ENCODE measurements around the gene OTOS.

OTOS gene

GRCh38 chr2:240133401-240133800 is 7.1 kb downstream of the OTOS start:
- Histone ChIP-seq H3K9me3 (ENCODE audit: control insufficient read depth in 1 of 2, low read length in 2 of 2) (no peaks in the 10 kb centered on the region), H3K27me3 (ENCODE audit: low read depth, low read length) (no peaks in the 10 kb centered on the region), H3K4me1 (ENCODE audit: control insufficient read depth in 1 of 2, insufficient read depth in 2 of 2, low read length in 2 of 2) (peaks cover 8 to 16% of the 10 kb centered on the region in 2 donors), H3K4me3 (ENCODE audit: low read depth in 1 of 2, low read length in 2 of 2) (no peak overlapping the region), H3K36me3 (ENCODE audit: control insufficient read depth in 1 of 2, insufficient read depth in 2 of 2, low read length in 2 of 2) (peaks cover 32 to 53% of the 10 kb centered on the region in 2 donors), H3K27ac (ENCODE audit: low read length) (no peak overlapping the region)

GRCh38 chr2:240132651-240132980 is 7.8 kb downstream of the OTOS start:
- no peak overlapping the region for H3K4me3 ChIP-seq (ENCODE audit: low read depth in 1 of 2, low read length in 2 of 2)
- no peak overlapping the region for H3K27ac ChIP-seq (ENCODE audit: low read length)
- no peaks in the 10 kb centered on the region for H3K9me3 ChIP-seq (ENCODE audit: control insufficient read depth in 1 of 2, low read length in 2 of 2)
- peaks cover 8 to 16% of the 10 kb centered on the region in 2 donors for H3K4me1 ChIP-seq (ENCODE audit: control insufficient read depth in 1 of 2, insufficient read depth in 2 of 2, low read length in 2 of 2)
- no peaks in the 10 kb centered on the region for H3K27me3 ChIP-seq (ENCODE audit: low read depth, low read length)
- H3K36me3 ChIP-seq (ENCODE audit: control insufficient read depth in 1 of 2, insufficient read depth in 2 of 2, low read length in 2 of 2): peaks cover 35 to 61% of the 10 kb centered on the region in 2 donors

DNA sequence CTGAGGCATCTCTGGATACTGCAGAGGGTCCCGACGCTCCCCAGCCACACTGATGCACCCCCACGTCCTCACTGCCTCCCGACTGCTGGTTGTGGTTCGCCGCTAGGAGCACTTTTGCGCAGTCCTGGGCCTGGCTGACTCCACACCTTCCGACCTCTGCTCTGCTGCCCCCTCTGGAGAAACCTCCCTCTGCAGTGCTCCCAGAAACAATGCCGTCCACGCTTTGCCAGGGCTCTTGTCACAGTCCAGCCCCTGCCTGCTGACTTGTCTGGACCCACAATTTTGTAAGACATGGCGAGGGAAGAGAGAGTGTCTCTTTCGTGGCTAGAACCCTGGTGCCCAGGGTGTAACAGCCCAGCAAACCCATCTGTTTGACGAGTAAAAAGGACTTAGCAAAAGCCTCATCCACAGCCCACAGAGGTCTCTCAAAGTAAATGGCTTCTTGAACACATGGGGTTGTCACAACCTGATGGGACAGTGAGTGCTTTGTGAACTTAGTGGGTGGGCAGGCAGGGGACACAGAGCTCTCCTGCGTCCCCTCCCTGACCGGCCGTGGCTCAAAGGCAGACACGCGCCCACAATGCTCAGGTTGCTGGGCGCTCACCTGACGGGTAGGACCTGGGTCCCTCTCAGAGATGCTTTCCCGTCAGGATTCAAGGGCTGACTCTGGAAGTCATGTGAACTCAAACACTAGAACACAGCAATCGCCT is 8.4 kb downstream of the OTOS start:
- Histone ChIP-seq H3K9me3 (ENCODE audit: control insufficient read depth in 1 of 2, low read length in 2 of 2) (no peaks in the 10 kb centered on the region), H3K27me3 (ENCODE audit: low read depth, low read length) (no peaks in the 10 kb centered on the region), H3K27ac (ENCODE audit: low read length) (no peak overlapping the region), H3K4me1 (ENCODE audit: control insufficient read depth in 1 of 2, insufficient read depth in 2 of 2, low read length in 2 of 2) (peaks cover 8 to 16% of the 10 kb centered on the region in 2 donors), H3K4me3 (ENCODE audit: low read depth in 1 of 2, low read length in 2 of 2) (no peak overlapping the region), H3K36me3 (ENCODE audit: control insufficient read depth in 1 of 2, insufficient read depth in 2 of 2, low read length in 2 of 2) (peaks cover 38 to 66% of the 10 kb centered on the region in 2 donors)

DNA sequence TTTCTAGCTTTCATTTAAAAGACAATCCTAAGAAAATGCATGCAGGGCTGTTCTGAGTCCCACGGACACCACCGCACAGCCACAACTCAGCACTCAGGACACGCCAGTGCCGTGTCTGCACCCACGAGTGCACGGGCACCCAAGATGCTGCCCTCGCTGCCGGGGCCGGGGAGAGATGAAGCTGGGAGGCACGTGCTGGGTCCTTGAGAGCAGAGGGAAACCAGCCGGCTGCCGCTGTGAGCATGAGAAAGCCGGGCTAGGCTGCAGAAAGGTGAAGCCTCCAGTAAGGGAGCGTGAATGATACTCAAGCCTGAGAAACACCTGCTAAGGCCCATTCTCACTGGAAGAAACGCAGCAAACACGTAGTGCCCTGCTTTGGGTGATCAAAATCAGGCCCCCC is 9.2 kb downstream of the OTOS start:
- Histone ChIP-seq H3K4me3 (ENCODE audit: low read depth in 1 of 2, low read length in 2 of 2) (no peak overlapping the region), H3K9me3 (ENCODE audit: control insufficient read depth in 1 of 2, low read length in 2 of 2) (no peaks in the 10 kb centered on the region), H3K27ac (ENCODE audit: low read length) (no peak overlapping the region), H3K36me3 (ENCODE audit: control insufficient read depth in 1 of 2, insufficient read depth in 2 of 2, low read length in 2 of 2) (peaks cover 38 to 72% of the 10 kb centered on the region in 2 donors), H3K4me1 (ENCODE audit: control insufficient read depth in 1 of 2, insufficient read depth in 2 of 2, low read length in 2 of 2) (peaks cover 8 to 16% of the 10 kb centered on the region in 2 donors), H3K27me3 (ENCODE audit: low read depth, low read length) (no peaks in the 10 kb centered on the region)

GRCh38 chr2:240130393-240131195 is 9.9 kb downstream of the OTOS start:
- Histone ChIP-seq H3K27me3 (ENCODE audit: low read depth, low read length) (no peaks in the 10 kb centered on the region), H3K4me3 (ENCODE audit: low read depth in 1 of 2, low read length in 2 of 2) (no peak overlapping the region), H3K27ac (ENCODE audit: low read length) (no peak overlapping the region), H3K36me3 (ENCODE audit: control insufficient read depth in 1 of 2, insufficient read depth in 2 of 2, low read length in 2 of 2) (peaks cover 38 to 76% of the 10 kb centered on the region in 2 donors), H3K9me3 (ENCODE audit: control insufficient read depth in 1 of 2, low read length in 2 of 2) (no peaks in the 10 kb centered on the region), H3K4me1 (ENCODE audit: control insufficient read depth in 1 of 2, insufficient read depth in 2 of 2, low read length in 2 of 2) (peaks cover 8 to 16% of the 10 kb centered on the region in 2 donors)

DNA sequence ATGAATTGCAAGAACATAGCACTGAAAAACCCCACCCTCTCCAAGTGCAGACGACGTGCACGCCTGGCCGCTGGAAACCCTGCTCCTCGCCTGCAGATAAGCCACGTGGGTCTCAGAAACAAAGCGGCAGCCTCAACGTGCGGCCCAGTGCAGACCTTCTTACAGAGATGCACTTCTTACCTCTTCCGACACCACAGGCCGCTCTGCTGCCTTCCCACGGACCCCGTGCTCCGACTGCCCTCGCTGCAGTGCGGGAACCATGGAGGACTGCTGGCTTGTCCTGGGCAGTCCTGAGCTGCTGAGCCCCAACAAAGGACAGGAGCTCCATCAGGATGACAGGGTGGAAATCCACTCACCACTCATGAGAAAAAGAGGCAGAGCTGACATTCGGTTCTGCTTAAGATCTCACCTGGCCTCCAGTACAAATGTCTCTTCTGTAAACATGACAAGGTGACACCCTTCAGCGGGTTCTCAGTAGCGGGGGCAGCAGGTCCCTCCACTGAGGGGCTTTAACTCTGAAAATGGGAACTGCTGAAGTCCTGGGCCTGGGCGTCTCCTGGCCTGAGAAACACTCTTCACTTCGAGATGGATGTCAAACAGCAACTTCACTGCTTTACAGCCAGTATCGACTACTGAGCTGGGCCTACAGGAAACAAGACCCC is 10.6 kb downstream of the OTOS start:
- Histone ChIP-seq H3K9me3 (ENCODE audit: control insufficient read depth in 1 of 2, low read length in 2 of 2) (no peaks in the 10 kb centered on the region), H3K27me3 (ENCODE audit: low read depth, low read length) (no peaks in the 10 kb centered on the region), H3K36me3 (ENCODE audit: control insufficient read depth in 1 of 2, insufficient read depth in 2 of 2, low read length in 2 of 2) (peaks cover 38 to 76% of the 10 kb centered on the region in 2 donors), H3K4me1 (ENCODE audit: control insufficient read depth in 1 of 2, insufficient read depth in 2 of 2, low read length in 2 of 2) (peaks cover under 1 to 8% of the 10 kb centered on the region in 2 donors), H3K4me3 (ENCODE audit: low read depth in 1 of 2, low read length in 2 of 2) (no peak overlapping the region), H3K27ac (ENCODE audit: low read length) (no peak overlapping the region)

DNA sequence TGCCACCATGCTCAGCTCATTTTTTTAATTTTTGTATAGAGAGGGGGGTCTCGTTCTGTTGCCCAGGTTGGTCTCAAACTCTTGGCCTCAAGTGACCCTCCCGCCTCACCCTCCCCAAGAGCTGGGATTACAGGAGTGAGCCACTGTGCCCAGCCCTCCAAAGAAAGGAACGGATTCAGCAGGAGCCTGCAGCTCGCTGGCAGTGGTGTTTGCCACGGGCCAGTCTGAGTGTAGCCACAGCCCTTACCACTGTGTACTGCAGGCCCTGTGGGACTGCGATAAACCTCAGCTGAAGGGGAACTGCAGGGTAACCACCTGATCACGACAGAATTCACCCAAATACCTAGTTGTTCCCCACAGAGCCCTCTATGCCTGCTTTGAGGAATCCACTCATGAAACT is 11.1 kb downstream of the OTOS start:
- Histone ChIP-seq H3K36me3 (ENCODE audit: control insufficient read depth in 1 of 2, insufficient read depth in 2 of 2, low read length in 2 of 2) (peaks cover 38 to 76% of the 10 kb centered on the region in 2 donors), H3K27me3 (ENCODE audit: low read depth, low read length) (no peaks in the 10 kb centered on the region), H3K27ac (ENCODE audit: low read length) (no peak overlapping the region), H3K9me3 (ENCODE audit: control insufficient read depth in 1 of 2, low read length in 2 of 2) (no peaks in the 10 kb centered on the region), H3K4me3 (ENCODE audit: low read depth in 1 of 2, low read length in 2 of 2) (no peak overlapping the region), H3K4me1 (ENCODE audit: control insufficient read depth in 1 of 2, insufficient read depth in 2 of 2, low read length in 2 of 2) (peaks cover 0 to 3% of the 10 kb centered on the region in 2 donors)

DNA sequence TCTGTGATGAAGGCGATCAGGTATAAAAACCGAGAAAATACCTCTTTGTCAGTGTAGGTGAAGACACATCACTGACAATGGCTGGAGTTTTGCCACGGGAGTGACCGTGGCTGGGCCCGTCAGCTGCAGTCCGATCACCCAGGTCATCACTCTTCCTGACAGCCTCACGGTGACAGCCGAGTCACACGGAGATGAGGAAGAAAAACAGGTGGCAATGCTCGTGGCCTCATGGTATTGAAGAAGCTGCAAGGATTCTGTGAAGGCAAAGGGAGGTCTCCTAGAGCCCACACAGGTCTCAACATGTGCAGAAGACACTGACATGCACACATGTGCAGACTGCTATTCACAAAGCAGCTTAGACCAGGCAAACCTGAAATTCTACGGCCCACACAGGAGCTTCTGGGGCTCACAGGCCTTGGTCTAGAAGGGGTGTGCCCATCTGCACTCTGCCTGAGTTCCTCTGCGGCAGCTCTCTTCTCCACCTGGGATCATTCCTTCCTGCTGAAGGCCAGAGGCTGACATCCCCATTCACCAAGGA is 11.8 kb downstream of the OTOS start:
- no peaks in the 10 kb centered on the region for H3K9me3 ChIP-seq (ENCODE audit: control insufficient read depth in 1 of 2, low read length in 2 of 2)
- peaks cover 38 to 75% of the 10 kb centered on the region in 2 donors for H3K36me3 ChIP-seq (ENCODE audit: control insufficient read depth in 1 of 2, insufficient read depth in 2 of 2, low read length in 2 of 2)
- H3K4me1 ChIP-seq (ENCODE audit: control insufficient read depth in 1 of 2, insufficient read depth in 2 of 2, low read length in 2 of 2): no peaks in the 10 kb centered on the region
- no peak overlapping the region for H3K27ac ChIP-seq (ENCODE audit: low read length)
- no peak overlapping the region for H3K4me3 ChIP-seq (ENCODE audit: low read depth in 1 of 2, low read length in 2 of 2)
- no peaks in the 10 kb centered on the region for H3K27me3 ChIP-seq (ENCODE audit: low read depth, low read length)

- Histone ChIP-seq H3K27me3 (ENCODE audit: low read depth, low read length) (no peaks in the 10 kb centered on the region), H3K4me3 (ENCODE audit: low read depth in 1 of 2, low read length in 2 of 2) (no peak overlapping the region), H3K9me3 (ENCODE audit: control insufficient read depth in 1 of 2, low read length in 2 of 2) (no peaks in the 10 kb centered on the region), H3K27ac (ENCODE audit: low read length) (no peak overlapping the region), H3K36me3 (ENCODE audit: control insufficient read depth in 1 of 2, insufficient read depth in 2 of 2, low read length in 2 of 2) (peaks cover 31 to 69% of the 10 kb centered on the region in 2 donors), H3K4me1 (ENCODE audit: control insufficient read depth in 1 of 2, insufficient read depth in 2 of 2, low read length in 2 of 2) (no peaks in the 10 kb centered on the region)
These were observed 12.4 kb downstream of the OTOS start for GRCh38 chr2:240127911-240128607.

DNA sequence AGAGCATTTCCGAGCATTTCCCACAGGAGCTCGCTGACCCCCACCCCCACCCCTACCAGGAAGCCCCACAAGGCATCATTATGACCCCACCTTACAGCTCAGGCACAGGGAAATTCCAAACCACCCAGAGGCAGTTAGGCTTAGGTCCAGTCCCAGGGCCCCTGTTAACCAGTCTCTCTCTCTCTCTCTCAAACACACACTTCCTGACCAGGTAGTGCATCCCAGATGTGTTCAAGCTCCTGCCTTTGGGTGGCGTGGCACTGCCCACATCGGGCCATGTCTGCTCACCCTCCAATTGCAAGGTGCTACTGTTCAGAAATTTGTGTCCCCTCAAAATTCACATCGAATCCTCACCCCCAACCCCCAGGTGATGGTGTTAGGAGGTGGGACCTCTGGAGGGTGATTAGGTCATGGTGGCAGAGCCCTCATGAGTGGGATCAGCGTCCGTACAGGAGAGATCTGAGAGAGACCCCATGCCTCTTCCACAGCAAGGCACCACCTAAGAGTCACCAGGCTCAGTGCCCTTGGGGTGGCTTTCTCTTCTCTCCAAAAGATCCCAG is 13.2 kb downstream of the OTOS start:
- no peak overlapping the region for H3K4me3 ChIP-seq (ENCODE audit: low read depth in 1 of 2, low read length in 2 of 2)
- H3K27me3 ChIP-seq (ENCODE audit: low read depth, low read length): no peaks in the 10 kb centered on the region
- no peaks in the 10 kb centered on the region for H3K9me3 ChIP-seq (ENCODE audit: control insufficient read depth in 1 of 2, low read length in 2 of 2)
- no peaks in the 10 kb centered on the region for H3K4me1 ChIP-seq (ENCODE audit: control insufficient read depth in 1 of 2, insufficient read depth in 2 of 2, low read length in 2 of 2)
- H3K27ac ChIP-seq (ENCODE audit: low read length): no peak overlapping the region
- H3K36me3 ChIP-seq (ENCODE audit: control insufficient read depth in 1 of 2, insufficient read depth in 2 of 2, low read length in 2 of 2): peaks cover 24 to 61% of the 10 kb centered on the region in 2 donors

Data from muscle layer of duodenum (tissue), 2 donors.